ENCODE results near the gene PSMB5.

PSMB5 gene

DNA sequence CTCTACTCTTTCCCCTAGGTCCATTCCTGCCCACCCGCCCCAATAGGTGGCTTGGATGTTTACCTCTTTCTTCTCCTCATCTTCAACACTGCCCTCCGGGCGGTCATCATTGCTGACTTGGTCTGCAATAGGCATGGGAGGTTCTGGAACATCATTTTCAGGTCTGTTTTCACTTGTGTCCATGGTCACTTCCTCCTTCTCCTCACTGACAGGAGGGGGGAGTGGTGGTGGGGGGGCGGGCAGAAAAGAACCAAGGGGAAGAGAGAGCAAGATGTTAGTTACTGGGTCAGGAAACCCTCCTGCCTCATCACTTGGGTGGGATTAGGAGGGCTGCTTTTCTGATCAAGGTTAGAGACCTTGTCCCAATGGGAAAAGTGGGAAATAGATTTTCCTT lies 34.7 kb upstream of the PSMB5 start:
- H3K36me3 ChIP-seq (ENCODE audit: control insufficient read depth, insufficient read depth, low read length) = peaks cover 24% of the 10 kb centered on the region
- no peak for TF ChIP-seq CTCF (IDR thresholded peaks at IDR 0.05; ENCODE audit: insufficient read depth, low read length, poor library complexity, severe bottlenecking)
- no peaks in the 10 kb centered on the region for H3K27me3 ChIP-seq (replicated peaks; ENCODE audit: control insufficient read depth, insufficient read depth, low read length)
- DNase-seq (ENCODE audit: extremely low read depth, insufficient read length) = no peak
- H3K4me3 ChIP-seq (replicated peaks; ENCODE audit: low read depth, low read length) = no peak overlapping the region

DNA sequence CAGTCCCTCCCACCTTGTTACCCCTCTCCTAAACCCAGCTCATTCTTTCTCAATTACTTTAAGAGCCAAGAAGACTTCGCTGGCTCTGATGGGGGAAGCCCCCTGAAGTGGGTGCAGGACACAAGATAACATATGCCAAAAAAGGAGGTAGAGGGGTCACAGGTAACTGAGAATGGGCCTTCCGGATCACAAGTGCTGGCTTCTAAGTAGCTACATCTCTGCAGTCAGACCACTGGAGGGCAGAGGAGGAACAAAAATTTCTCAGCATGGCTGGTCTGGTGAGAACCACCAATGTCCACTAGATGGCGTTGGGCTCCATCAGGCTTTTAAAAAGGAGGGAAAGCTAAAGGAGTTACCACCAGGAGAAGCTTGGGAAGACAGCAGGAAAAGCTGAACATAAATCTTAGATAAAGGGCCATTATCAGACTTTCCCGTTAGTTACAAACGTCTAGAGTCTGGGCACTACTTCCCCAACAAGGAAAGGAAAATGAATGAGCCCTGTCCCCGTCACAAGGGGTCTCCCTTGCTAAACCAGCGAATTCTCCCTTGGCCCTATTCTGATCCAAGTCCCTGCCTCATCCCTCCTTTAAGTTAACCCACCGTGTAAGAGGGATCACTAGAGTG lies 34.2 kb upstream of the PSMB5 start:
- H3K4me3 ChIP-seq (replicated peaks; ENCODE audit: low read depth, low read length) = no peak overlapping the region

GRCh38 chr14:23067847-23068788 lies 33.4 kb upstream of the PSMB5 start:
- Histone ChIP-seq H3K27me3 (replicated peaks; ENCODE audit: control insufficient read depth, insufficient read depth, low read length) (no peaks in the 10 kb centered on the region), H3K4me3 (replicated peaks; ENCODE audit: low read depth, low read length) (no peak overlapping the region), H3K36me3 (ENCODE audit: control insufficient read depth, insufficient read depth, low read length) (peaks cover 34% of the 10 kb centered on the region)
- DNase-seq (ENCODE audit: extremely low read depth, insufficient read length) = no peak
- no peak for TF ChIP-seq CTCF (IDR thresholded peaks at IDR 0.05; ENCODE audit: insufficient read depth, low read length, poor library complexity, severe bottlenecking)

More for the DNA sequence above, 34.2 kb upstream of the PSMB5 start:
- H3K36me3 ChIP-seq (ENCODE audit: control insufficient read depth, insufficient read depth, low read length) = peaks cover 28% of the 10 kb centered on the region
- no peak for DNase-seq (ENCODE audit: extremely low read depth, insufficient read length)
- no peaks in the 10 kb centered on the region for H3K27me3 ChIP-seq (replicated peaks; ENCODE audit: control insufficient read depth, insufficient read depth, low read length)
- peak; percentile 99 for TF ChIP-seq CTCF (IDR thresholded peaks at IDR 0.05; ENCODE audit: insufficient read depth, low read length, poor library complexity, severe bottlenecking)

DNA sequence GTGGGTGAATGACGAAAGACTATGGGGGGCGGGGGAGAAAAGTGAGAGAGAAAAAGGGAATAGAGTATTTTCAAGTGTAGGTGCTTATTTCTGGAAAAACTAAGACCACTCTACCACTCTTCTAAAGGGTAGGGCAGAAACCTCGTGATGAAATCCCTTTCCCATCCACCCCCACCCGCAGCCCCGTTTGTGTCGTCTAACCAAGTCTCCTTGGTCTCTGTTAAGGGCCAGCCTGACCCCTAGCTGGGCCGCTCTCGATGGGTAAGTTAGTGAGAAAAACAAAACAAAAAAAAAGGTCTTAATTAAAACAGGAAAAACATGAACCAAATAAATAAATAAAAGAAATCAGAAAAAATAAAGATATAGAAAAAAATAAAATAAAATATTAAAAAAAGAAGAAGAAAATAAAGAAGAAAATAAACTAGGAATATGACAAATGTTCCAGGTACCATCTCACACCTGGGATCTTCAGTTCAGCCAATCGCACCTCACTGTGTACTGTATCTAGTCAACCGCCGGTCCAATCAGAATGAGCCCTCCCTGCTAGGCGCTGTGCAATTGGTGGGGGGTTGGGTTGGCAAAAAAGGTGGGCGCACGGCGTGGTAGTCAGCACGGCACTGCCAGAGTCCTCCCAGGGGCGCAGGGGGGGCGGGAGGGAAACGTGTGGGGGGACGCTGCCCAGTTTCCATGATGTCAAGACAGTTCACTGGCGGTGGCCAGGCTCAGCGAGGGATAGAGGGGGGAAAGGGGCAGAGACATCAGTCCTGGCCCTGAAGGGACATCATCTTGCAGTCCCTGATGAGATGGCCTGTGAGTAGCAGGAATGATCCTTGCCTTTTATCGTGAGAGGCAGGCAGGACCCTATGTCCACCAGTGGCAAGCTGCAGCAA lies 32.4 kb upstream of the PSMB5 start:
- no peak for TF ChIP-seq CTCF (IDR thresholded peaks at IDR 0.05; ENCODE audit: insufficient read depth, low read length, poor library complexity, severe bottlenecking)
- Histone ChIP-seq H3K36me3 (ENCODE audit: control insufficient read depth, insufficient read depth, low read length) (peaks cover 38% of the 10 kb centered on the region), H3K27me3 (replicated peaks; ENCODE audit: control insufficient read depth, insufficient read depth, low read length) (no peaks in the 10 kb centered on the region), H3K4me3 (replicated peaks; ENCODE audit: low read depth, low read length) (no peak overlapping the region)
- no peak for DNase-seq (ENCODE audit: extremely low read depth, insufficient read length)

GRCh38 chr14:23066368-23066767 lies 31.7 kb upstream of the PSMB5 start:
- no peak overlapping the region for H3K4me3 ChIP-seq (replicated peaks; ENCODE audit: low read depth, low read length)
- no peak for DNase-seq (ENCODE audit: extremely low read depth, insufficient read length)
- H3K27me3 ChIP-seq (replicated peaks; ENCODE audit: control insufficient read depth, insufficient read depth, low read length) = no peaks in the 10 kb centered on the region
- no peak for TF ChIP-seq CTCF (IDR thresholded peaks at IDR 0.05; ENCODE audit: insufficient read depth, low read length, poor library complexity, severe bottlenecking)
- peaks cover 39% of the 10 kb centered on the region for H3K36me3 ChIP-seq (ENCODE audit: control insufficient read depth, insufficient read depth, low read length)
